ENCODE measurements around the gene RAP2B.
"Not testable (repeated sequence)": the region's sequence is repeated elsewhere in the genome, so short reads cannot be mapped to it uniquely, and the experiment has no call there.

RAP2B gene

DNA sequence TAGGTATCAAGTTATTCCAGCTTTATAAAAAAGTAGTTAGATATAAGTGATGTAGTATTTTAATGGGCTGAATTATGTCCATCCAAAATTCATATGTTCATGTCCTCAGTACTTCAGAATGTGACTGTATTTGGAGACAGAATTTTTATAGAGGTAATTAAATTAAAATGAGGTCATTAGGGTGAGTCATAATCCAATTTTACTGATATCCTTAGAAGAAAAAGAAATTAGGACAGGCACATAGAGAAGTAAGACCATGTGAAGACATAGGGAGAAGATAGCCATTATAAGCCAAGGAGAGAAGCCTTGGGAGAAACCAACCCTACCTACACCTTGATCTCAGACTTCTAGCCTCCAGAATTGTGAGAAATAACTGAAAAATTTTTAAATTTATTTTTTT lies 30.3 kb downstream of the RAP2B start:
- in situ Hi-C loops (cut with HindIII; ENCODE audit: low sequenced_read_pairs) = no loop called here

DNA sequence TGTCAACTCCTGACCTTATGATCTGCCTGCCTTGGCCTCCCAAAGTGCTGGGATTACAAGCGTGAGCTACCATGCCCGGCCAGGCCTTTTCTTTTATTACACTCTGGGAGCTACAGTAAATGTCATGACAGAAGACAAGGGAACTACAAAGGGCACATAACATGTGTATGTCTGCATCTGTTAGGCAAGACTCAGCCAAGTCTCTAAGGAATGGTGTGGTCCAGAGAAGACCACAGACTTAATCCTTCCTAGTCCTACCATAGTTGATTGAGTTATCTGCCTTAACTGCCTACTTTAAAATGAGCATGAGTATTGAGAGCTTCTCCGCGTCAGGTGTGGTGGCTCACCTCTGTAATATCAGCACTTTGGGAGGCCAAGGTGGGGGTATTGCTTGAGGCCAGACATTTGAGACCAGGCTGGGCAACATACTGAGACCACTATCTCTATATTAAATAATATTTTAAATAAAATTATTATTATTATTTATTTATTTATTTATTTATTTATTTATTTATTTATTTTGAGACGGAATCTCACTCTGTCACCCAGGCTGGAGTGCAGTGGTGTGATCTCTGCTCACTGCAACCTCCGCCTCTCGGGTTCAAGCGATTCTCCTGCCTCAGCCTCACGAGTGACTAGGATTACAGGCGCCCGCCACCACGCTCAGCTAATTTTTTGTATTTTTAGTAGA lies 31.9 kb downstream of the RAP2B start:
- in situ Hi-C loops (cut with HindIII; ENCODE audit: low sequenced_read_pairs) = not testable (repeated sequence)

DNA sequence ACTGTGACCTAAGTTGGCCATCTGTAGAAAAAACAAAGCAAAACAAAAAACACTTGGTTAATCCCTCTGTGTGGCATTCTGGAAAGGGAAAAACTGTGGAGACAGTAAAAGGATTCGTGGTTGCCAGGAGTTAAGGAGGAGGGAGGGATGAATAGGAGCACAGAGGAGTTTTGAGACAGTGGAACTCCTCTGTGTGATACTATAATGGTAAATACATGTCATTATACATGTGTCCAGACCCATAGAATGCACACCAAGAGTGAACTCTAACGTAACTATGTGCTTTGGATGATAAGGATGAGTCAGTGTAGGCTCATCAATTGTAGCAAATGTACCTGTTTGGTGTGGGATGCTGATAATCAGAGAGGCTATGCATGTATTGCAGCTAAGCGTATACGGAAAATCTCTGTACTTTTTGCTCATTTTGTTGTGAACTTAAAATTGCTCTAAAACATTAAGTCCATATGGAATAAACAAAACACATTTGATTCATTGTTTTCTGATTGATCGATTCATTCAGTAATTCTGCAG lies 33.4 kb downstream of the RAP2B start:
- in situ Hi-C loops (cut with HindIII; ENCODE audit: low sequenced_read_pairs) = no loop called here

DNA sequence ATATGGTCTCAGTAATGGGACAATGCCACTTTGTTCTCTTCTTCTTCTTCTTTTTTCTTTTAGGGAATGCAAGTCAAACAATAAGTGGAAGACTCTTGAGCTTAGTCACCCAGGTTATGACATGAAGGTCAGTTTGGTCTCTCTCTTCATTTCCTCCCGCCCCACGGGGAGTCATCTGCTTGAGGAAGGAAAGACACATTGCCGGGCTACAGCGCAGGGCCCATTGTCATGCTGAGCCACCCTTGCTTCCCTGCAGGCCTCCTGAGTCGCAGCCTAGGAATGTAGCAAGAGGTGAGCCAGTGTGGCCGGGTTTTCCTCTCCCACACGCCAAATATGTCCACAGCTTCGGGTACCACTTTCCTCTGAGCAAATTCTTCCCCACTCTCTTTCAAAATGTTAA lies 47.6 kb downstream of the RAP2B start:
- in situ Hi-C loops (cut with HindIII; ENCODE audit: low sequenced_read_pairs) = no loop called here

DNA sequence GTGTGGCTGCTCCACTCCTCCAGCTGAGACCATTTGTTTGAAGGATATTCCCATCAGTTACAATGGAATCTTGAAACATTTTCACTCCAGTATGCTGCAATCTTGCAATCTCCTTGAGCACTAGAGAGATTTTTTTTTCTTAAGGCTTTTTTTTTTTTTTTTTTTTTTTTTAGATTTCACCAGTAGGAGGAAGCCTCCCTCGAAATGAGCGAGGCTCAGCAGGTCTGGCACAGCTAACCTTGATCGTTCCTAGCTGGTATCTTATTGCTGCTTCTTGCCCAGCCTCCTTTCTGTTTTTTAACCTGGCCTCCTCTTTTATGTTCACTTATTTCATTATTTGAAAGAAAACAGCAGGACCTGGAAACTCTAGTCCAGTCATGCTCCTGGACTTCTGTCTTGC lies 48.1 kb downstream of the RAP2B start:
- in situ Hi-C loops (cut with HindIII; ENCODE audit: low sequenced_read_pairs) = no loop called here

DNA sequence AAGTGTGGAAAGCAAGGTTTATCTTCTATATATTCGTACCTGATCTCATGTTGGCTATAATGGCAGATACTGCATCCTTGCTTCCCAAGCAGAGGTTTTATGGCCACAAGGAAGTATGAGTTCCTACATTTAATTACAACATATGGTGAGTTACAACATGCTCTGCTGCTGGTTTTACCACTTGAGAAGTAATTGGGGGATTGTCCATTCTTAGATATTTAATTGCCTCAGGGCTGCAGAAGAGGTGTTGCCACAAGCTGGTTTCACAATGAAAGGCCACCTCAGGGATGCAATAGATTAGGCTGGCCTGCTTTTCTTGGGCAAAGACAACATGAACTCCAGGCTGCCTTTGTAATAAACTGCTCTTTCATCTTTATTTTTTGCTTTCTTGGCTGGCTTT lies 48.6 kb downstream of the RAP2B start:
- in situ Hi-C loops (cut with HindIII; ENCODE audit: low sequenced_read_pairs) = no loop called here

DNA sequence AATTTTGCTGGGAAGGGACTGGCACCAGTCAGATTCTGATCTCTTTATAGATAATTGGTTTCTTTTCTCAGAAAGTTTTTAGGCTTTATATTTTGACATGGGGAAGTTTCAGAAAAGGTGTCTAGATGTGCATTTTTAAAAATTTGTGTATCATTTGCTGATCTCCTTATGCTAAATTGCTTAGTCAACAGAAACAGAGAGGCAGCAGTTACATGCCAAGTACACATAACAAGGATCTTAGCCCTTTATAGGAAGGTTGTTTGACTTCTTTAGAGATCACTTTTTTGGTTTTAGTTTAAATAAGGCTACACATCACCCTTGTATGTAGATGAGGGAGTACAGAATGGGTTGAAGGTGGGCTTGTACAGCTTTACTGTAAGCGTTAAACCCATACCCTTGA lies 53.5 kb downstream of the RAP2B start:
- in situ Hi-C loops (cut with HindIII; ENCODE audit: low sequenced_read_pairs) = no loop called here

DNA sequence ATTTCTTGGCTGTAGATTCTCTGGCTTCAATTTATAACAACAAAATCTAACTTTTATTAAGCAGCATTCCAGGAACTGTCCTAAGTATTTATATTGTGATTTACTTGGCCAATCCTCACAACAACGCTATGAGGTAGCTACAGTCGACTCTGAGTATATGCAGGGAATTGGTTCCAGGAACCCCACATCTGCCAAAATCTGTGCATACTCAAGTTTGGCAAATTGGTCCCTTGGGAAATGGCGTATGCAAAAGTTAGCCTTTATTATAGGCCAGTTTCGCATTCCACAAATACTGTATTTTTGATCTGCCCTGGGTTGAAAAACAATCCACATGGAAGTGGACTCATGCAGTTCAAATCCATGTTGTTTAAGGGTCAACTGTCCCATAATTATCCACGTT lies 53.9 kb downstream of the RAP2B start:
- in situ Hi-C loops (cut with HindIII; ENCODE audit: low sequenced_read_pairs) = no loop called here

DNA sequence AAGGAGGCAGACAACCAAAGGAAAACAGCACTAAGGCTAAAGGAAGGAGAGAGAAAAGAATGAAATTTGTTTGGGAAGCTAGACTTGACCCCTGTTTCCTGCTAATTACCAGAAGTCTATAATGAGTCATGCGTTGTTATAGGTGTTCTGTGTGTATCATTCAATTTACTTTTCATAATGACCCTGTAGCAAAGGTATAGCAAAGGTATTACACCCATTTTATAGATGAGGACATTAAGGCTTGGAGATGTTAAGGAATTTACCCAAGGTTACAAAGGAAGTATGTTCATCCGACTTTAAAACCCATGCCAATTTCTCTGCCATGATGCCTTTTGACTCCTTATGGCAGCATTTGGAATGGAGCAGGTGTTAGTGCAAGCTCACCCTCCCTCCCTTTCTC lies 54.9 kb downstream of the RAP2B start:
- in situ Hi-C loops (cut with HindIII; ENCODE audit: low sequenced_read_pairs) = no loop called here

DNA sequence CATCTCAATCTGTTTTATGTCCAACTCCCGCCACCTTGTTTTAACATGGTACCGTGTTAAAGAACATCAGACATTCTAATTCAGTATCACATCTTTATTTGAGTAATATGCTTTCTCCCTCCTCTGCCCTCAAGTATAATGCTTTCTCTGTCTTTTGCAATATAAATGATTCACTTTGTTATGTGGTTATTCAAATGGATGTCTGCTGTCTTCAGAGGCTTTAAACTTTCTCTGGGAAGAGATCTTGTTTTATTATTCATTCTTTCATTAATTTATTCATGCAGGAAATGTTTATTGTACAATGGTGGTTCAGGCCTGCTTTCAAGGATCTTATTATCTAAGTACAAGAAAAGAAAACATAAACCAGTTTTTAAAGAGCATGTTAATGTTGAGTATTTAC lies 57.1 kb downstream of the RAP2B start:
- in situ Hi-C loops (cut with HindIII; ENCODE audit: low sequenced_read_pairs) = no loop called here

All from DLD1 (cell line).